NCI-H146 treated with DMSO at 0.1 percent for 48 hours (cell line): Measurements from ENCODE around the gene CEND1.

Source experiments
- DNase-seq: peaks from one replicate; lab custom pipeline; 2025; ENCODE audit not compliant: unreplicated experiment; lab: John Stamatoyannopoulos, UW

The CEND1 gene

DNA sequence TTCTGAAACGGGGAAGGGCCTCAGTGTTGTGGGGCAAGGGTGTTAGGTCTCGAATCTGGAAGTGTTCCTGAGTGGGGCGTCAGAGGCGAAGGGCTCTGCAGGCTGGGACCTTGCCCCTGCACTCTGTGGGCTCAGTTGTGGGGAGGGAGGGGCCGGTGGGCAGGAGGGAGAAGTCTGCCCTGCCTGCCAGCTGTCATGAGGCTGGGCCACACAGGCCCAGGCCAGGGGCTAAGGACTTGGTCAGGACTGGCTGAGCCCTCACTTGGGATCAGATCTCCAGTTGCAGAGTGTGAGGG is 38.0 kb upstream of the CEND1 start, which contains the start of gene CRACR2B:
Gene CRACR2B, plus strand, starts transcription at position 23 of the 296 bp plus-strand sequence. CDS start 689 bp downstream, outside the sequence.
- no peak for DNase-seq

DNA sequence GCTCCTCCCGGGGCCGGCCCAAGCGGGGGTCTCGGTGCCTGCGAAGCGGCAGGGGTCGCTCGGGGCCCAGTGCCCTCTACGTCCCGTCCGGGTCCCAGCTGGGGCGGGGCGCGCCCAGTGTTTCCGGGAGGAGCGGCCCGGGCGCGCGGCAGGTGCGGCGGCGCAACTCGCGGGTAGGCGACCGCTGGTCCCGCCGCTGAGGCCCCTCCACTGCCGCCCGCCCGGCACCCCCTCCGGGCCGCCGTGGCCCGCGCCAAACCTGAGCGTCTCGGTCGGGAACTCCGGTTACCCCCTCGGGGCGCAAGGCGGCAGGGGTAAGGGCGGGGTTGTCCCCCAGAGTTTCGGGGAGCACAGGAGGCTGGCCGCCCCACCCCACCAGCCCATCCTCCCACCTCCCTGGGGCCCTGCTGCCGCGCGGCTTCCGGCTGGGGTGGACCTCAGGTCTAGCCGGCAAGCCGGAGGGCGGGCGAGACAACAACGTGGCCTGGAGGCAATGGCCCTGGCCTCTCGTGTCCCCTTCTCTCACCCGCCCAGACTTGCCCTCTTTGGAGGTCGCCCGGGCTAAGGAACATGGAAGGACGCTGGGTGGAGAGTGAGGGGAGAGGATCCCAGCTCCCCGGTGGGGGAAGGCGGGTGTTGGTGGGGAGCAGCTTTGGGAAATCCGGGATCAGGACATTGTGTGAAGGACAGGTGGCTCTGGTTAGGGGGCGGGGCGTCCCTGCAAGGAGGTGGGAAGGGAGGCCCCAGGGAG is 37.4 kb upstream of the CEND1 start:
- no peak for DNase-seq

DNA sequence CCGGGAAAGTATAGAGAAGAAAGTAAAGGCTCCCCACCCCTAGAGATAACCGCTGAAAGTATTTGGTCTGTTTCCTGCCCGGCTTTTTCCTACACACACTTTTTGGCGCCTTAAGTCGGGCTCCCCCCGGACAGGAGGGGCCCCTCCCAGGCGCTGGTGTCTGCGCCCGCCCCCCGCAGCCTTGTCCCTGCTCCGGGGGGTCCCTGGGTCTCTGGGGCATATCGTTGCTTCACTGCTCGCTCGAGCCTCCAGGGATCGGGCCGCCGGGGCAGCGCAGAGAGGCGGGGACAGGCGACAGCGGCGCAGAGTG is 36.9 kb upstream of the CEND1 start:
- no peak for DNase-seq

DNA sequence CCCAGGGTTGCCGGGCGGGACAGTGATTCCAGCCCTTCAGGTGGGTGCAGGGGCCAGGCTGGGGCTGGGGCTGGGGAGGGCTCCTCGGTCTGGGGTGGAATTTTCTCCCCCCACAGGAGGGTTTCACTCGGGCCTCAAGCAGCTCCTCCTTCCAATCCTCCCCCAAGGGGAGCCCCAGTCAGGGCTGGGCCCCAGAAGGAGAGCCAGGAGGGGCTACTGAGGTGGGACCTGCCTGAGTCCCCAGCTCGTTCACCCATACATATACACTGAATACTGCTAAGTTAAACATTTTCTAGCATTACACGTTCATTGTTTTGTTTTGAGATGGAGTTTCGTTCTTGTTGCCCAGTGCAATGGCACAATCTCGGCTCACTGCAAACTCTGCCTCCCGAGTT is 36.3 kb upstream of the CEND1 start:
- no peak for DNase-seq

DNA sequence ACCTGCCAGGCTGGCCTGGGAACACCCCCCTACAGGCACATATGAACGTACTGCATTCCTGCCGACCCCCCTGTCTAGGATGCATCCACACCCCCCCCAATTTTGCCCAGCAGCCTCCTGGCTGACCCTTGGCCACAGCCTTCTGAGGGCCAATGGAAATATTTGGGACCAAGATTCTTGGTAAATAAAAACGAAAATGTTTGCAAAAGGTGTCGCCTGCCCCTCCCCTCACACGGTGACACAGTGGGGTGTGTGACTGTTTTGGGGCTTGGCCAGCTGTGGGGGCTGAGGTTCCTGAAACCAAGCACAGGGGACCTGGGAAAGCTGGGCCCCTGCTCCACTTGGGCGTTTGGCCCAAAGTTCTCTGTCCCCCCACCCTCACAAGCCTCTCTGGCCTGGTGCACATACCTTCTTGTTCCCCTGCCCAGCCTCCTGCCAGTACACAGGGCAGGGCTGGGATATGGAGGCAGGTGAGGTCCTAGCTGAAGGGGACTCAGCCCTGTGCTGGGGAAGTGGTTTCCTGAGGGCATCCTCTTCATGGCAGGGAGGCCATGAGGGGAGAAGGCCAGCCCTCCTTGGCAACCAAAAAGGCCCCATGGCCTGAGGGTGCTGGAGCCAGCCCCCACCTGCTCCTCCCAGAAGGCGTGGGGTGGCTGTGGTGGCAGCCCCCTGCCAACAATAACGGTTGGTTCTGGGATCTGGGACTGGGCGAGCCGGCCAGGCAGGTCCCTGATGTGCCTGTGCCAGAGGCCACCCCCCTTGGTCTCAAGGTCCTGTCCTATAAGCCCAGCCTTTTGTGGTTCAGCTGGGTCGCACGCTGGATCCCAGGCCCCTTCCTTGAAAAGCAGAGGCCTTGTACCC is 35.7 kb upstream of the CEND1 start:
- DNase-seq = no peak

DNA sequence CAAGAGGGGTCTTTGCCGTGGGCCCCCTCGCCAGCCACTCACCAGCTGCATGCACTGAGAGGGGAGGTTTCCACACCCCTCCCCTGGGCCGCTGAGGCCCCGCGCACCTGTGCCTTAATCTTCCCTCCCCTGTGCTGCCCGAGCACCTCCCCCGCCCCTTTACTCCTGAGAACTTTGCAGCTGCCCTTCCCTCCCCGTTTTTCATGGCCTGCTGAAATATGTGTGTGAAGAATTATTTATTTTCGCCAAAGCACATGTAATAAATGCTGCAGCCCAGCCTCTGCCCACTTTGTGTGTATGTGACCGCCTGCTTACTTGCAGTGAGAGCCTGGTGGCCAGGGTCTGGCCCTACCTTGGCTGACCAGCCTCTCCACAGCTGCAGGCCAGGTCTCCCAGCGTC is 35.1 kb upstream of the CEND1 start:
- DNase-seq = no peak

DNA sequence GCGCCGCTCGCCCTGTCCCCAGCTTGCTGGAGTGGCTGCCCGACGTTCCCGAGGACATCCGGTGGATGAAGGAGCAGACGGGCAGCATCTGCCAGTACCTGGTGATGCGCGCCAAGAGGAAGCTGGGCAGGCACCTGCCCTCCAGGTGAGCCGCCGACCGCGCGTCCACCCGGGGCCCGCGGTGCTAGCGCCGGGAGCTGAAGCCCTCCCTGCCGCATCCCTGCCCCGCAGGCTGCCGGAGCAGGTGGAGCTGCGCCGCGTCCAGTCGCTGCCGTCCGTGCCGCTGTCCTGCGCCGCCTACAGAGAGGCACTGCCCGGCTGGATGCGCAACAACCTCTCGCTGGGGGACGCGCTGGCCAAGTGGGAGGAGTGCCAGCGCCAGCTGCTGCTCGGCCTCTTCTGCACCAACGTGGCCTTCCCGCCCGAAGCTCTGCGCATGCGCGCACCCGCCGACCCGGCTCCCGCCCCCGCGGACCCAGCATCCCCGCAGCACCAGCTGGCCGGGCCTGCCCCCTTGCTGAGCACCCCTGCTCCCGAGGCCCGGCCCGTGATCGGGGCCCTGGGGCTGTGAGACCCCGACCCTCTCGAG is 34.5 kb upstream of the CEND1 start:
- DNase-seq = no peak

DNA sequence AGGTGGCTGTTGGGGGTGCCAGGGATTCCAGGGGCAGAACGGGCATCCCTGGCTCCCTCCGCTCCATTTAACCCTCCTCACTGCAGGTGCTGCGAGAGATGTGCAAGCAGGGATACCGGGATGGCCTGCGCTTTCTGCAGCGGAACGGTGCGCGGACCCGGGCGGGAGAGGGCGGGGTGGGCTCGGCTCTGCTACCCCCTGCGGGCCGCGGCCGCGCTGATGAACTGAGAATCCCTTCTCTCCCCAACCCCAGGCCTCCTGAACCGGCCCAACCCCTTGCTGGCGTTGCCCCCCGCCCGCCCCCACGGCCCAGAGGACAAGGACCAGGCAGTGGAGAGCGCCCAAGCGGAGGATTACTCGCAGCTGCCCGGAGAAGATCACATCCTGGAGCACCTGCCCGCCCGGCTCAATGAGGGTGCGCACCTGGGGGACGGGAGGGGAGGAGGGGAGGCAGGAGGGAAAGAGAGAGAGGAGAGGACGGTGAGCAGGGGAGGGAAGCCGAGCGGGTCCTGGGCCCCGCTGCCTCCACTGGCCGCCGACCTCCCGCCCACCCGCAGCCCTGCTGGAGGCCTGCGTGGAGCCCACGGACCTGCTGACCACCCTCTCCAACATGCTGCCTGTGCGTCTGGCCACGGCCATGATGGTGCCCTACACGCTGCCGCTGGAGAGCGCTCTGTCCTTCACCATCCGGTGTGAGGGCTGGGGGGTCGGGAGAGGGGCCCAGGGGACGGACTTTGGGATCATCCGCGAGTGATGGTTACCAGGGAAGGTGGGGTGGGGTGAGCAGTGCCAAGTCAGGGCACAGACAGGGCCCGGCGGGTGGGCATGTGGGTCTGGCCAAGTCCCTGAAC is 33.8 kb upstream of the CEND1 start:
- DNase-seq = no peak

DNA sequence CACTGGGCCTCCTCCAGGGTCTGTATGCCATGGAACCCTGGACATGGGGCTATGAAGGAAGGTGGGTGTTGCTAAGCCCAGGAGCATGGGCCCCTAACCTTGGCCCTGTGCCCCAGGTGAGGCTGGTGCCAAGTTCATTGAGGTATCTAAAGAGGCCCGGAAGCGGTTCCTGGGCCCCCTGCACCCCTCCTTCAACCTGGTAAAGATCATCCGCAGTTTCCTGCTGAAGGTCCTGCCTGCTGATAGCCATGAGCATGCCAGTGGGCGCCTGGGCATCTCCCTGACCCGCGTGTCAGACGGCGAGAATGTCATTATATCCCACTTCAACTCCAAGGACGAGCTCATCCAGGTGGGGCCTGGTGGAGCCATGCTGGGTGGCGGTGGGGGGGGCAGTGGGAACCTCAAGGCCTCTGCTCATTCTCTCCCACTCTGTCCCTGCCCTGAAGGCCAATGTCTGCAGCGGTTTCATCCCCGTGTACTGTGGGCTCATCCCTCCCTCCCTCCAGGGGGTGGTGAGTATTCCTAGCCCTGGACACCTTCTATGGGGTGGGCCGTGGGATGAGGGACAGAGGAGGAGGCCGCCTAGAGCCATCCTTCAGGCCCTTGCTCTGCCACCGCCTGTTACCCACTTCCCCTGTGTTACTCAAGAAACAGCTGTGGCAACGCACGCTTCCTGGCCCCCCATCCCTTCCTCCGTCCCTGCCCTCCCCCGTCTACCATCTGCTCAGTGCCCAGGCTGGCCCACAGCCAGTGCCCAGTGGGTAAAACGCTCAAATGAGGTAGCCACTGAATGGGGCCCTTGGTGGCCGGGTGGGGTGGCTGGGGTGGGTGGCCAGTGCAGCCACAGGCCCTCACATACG is 31.9 kb upstream of the CEND1 start:
- DNase-seq = no peak

DNA sequence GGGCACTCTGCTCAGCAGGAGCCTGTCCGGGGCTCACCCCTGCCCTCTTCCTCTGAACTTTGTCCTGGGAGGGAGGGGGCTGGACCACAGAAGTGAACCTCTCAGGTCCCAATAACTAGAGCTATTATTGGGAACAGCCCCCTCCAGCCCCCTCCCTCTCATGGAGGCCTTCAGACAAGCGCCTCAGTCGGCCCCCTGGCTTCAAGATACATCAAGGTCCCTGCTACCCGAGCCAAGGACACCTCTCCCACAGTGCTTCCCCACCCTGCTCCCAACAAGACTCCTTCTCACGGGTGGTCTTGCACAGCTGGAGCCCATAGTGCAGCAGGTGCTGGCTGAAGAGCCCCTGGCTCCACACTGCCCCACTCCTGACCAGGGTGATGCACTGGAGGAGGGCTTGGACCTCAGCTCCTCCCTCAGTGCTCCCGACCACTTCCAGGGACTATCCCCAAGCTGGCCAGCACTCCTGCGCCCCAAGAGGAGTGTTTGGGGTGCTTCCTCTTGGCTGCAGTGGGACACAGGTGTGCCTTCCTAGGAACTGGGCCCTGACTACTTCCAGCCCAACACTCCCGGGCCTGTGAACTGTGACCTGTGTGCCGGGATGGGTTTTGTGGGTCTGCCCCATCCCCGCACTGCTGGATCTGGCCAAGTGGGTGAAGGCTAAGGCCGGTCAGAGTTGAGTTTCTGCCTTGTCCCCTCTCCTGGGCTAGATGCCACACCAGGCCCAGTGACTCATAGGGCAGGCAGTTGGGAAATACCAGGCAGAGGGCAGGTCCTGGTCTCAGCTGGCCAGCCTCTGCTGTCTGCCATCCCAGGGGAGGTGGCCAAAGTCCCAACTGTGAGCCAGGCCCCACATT is 31.0 kb upstream of the CEND1 start:
- no peak for DNase-seq

DNA sequence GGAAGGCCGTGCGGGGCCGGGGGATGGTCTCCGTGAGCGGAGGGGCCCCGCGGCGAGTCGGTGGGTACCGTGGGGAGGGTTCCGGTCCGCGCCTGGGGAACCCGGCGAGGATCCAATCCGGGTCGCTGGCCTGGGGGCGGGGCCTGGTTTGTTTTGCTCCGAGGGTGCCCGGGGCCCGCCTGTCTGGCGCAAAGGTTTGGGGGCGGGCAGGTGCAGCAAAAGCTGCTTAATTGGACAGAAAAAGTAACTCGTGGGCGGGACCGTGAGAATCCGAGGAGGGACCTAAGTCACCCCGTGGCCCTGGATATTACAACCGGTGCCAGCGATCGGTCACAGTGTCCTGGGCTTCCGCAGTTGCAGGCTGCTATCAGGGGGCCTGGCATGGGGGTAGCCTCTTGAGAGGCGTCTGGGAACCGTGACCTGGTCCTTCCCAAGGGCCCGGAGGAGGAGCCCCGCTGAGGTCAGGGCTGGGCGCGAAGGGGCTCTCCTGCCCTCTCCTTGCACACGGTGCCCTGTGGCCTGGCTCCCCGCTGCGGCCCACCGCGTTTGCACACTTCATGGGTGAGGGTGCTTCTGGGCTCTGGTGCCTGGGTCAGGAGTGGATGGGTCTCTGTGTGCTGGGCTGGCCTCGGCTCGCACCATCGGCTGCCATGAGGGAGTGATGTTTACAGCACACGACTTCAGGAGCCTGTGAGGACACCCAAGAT is 30.2 kb upstream of the CEND1 start:
- DNase-seq = peak; percentile 67

DNA sequence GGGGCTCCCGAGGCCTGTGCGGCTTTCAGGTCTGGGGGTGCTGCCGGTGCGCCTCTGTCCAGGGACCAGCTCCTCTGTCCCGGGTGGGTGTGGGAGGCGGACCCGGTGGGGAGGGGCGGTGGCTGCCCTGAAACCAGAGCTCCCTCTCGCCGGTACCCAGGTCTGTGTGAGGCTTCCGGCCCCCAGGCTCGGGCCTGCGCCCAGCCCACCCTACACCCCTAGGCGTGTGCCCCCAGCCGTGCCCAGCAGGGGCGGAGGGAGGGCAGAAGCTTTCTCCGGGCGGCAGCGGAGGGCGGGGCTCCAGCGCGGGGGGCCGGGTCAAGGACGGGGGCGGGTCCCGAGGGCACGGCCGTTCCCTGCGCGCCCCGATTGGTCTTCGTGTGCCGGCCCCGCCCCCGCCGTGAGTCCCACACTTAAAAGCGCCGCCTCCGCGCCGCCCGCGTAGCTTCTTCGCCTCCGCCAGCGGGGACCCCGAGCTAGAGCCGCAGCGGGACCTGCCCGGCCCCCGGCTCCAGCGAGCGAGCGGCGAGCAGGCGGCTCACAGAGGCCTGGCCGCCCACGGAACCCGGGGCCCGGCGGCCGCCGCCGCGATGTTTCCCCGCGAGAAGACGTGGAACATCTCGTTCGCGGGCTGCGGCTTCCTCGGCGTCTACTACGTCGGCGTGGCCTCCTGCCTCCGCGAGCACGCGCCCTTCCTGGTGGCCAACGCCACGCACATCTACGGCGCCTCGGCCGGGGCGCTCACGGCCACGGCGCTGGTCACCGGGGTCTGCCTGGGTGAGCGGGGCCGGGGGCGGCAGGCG is 29.4 kb upstream of the CEND1 start:
- DNase-seq = peak; percentile 75

DNA sequence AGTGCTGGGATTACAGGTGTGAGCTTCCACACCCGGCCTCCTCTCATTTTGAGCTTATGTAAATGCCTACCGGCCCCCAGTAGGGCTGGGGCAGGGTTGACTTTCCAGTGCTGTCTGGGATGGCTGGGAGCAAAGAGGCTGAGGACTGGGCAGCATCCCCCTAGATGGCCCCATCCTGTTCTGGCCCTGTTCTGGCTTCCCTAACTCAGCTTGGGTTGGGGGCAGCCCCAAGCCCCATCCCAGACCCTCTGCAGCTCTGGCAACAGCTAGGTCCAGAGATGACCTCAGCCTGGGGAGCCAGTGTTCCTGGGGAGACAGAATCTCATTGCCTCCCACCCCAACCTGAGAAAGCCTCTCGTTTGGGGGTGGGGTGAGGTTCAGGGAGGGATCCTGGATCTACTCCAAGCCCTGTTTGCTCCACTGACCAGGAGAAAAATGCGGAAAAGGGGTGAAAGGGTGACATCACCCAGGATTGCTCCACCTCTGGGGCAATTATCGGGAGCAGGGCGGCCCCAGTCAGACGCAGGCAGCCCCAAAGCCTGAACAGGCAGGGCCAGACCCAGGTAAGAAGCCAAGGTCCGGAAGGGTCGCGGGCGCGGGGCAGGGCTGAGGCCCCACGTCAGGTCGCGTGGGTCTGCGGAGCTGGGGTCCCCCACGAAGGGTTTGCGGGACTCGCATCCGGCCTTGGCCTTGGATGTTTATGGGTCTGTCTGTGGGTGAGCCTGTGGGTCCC is 28.7 kb upstream of the CEND1 start, which contains the start of gene PNPLA2:
Gene PNPLA2, plus strand, starts transcription at position 519 of the 733 bp plus-strand sequence. CDS start 805 bp downstream, outside the sequence.
- DNase-seq = no peak

DNA sequence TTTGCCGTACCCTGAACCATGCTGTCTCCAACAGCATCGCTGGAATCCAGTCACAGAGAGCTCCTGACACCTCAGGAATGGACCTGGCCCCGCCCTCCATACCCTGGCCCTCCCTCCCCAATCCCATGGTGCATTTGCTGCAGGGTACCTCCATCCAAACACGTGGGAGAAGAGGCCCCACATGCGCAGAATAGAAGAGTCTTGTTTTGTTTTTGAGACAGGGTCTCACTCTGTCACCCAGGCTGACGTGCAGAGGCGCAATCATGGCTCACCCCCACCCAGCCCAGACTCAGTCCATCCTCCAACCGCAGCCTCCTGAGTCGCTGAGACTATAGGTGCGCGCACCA is 26.5 kb upstream of the CEND1 start:
- DNase-seq = no peak

DNA sequence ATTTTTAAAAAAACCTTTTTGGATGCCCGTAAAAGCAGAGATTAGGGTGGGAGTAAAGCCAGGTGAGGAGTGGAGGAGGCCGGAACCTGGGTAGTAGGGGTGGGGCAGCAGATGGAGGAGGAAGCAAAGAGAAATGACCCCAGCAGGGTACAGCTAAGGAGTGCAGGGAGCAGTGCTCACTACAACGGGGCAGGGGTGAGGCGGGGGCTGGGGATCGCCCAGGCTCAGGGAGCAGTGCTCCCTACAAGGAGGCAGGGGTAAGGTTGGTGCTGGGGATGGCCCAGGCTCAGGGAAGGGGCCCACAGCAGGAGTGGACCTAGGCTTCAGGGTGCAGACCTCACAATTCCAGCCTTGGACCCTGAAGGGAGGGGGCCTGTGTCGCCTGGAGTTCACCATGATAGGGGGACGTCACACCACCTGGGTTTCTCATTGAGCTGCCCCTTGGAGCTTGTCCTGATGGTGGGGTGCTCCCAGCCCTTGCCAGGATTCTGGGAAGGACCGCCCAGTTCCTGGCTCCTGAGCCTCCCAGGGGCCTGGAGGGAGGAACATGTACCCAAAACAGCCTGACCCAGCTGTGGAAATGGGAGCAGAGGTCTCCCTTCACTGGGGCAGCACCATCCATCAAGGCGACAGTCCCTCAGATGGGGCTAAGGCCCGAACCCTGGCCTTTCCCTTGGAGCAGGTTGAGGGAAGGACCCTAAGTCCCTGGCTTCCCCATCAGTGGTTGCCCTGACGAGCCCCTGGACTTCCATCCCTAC is 26.0 kb upstream of the CEND1 start:
- DNase-seq = no peak

DNA sequence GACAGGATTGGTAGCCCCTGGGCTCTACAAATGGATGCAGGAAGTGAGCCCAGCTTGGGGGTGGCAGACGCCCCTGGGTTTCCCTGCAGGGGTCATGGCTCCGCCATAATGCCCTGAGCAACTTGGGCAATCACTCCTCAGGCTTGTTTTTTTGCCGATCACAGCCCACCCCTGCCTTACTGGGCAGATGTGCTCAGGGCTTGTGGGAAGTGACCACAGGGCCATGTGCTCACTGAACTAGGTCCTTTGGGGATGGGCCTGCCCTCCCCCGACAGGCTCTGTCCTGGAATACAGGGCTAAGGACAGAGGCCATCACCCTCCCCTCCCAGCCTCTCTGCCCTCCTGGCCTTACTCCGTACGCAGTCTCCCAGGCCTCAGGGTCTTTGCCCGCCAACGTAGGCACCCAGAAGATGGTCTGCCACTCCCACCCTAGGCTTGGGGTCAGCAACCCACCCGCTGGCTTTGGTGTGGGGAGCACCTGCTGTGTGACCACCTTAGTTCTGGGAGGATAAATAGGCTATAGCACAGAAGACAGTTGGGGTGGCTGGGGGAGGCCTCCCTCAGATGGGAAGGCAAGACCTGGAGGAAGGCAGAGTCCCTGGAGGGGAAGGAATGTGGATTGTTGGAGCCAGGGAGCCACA is 23.7 kb upstream of the CEND1 start:
- DNase-seq = no peak
